Neuron (in vitro differentiated cells): ENCODE data around the gene RHOXF1.
"Not testable (repeated sequence)": the region's sequence is repeated elsewhere in the genome, so short reads cannot be mapped to it uniquely, and the experiment has no call there.

Experiments
- H2AFZ ChIP-seq: one replicate; pipeline ENCODE4 v1.6.1; 2013; ENCODE audit warnings: low read depth, mild to moderate bottlenecking, inconsistent platforms, low read length, moderate library complexity
- H3K27me3 ChIP-seq: one replicate; pipeline ENCODE4 v1.6.1; 2013; ENCODE audit warnings: low read length; ENCODE audit not compliant: insufficient read depth
- H3K36me3 ChIP-seq: one replicate; pipeline ENCODE4 v1.6.1; 2013; ENCODE audit warnings: low read length; ENCODE audit not compliant: insufficient read depth
- H3K4me1 ChIP-seq: one replicate; pipeline ENCODE4 v1.6.1; 2013; ENCODE audit warnings: low read length; ENCODE audit not compliant: insufficient read depth
- H3K4me3 ChIP-seq: 2 replicates; pipeline ENCODE4 v1.5.1; 2013; ENCODE audit warnings: mild to moderate bottlenecking, low read length, moderate library complexity
- H3K9me3 ChIP-seq: one replicate; pipeline ENCODE4 v1.6.1; 2013; ENCODE audit warnings: low read length

The RHOXF1 gene, protein sequence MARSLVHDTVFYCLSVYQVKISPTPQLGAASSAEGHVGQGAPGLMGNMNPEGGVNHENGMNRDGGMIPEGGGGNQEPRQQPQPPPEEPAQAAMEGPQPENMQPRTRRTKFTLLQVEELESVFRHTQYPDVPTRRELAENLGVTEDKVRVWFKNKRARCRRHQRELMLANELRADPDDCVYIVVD

DNA sequence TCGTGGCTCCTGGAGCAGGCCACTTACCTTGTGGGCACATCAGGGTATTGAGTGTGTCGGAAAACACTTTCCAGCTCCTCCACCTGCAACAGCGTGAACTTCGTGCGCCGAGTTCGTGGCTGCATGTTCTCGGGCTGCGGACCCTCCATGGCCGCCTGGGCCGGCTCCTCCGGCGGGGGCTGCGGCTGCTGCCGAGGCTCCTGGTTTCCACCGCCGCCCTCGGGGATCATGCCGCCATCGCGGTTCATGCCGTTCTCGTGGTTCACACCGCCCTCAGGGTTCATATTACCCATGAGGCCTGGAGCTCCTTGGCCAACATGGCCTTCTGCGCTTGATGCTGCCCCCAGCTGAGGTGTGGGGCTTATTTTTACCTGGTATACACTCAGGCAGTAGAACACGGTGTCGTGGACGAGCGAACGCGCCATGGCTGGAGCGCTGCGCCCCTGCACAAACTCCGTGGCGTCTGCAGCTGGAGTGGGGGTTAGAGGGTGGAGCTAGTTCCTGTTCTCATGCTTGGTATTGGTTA, at the start of gene RHOXF1:
Gene RHOXF1 (minus strand): TSS at position 476 of the 526 bp plus-strand sequence. CDS start 51 bp downstream, at position 425.
- H3K4me3 ChIP-seq, result no peak within 1 kb of the TSS
- no peaks in the 10 kb centered on the region for H3K4me1 ChIP-seq
- H3K9me3 ChIP-seq, result peaks cover 3% of the 10 kb centered on the region
- peaks cover 10% of the 10 kb centered on the region for H3K27me3 ChIP-seq
- H2AFZ ChIP-seq, result no peak within 1 kb of the TSS
- H3K36me3 ChIP-seq, result no peaks in the 10 kb centered on the region

DNA sequence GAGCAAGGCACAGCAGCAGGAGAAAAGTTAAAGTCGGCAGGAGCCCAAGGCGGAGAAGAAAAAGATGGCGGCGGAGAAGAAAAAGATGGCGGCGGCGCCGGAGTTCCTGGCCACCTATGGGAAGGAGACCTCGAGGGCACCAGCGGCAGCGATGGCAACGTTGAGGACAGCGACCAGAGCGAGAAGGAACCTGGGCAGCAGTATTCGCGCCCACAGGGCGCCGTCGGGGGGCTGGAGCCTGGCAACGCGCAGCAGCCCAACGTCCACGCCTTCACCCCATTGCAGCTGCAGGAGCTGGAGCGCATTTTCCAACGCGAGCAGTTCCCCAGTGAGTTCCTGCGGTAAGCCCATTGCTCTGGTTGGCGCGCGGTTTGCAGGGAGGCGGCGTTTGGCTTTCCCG, 43.4 kb upstream of the RHOXF1 start:
- H3K27me3 ChIP-seq, H3K36me3 ChIP-seq, H3K4me3 ChIP-seq, H3K9me3 ChIP-seq, H3K4me1 ChIP-seq, H2AFZ ChIP-seq: not testable (repeated sequence)

- not testable (repeated sequence) for H2AFZ ChIP-seq, H3K4me3 ChIP-seq, H3K27me3 ChIP-seq, H3K36me3 ChIP-seq, H3K4me1 ChIP-seq, H3K9me3 ChIP-seq
These were observed 42.6 kb upstream of the RHOXF1 start, which contains the start of gene RHOXF2 for GRCh38 chrX:120158313-120158712. TSS of gene RHOXF2 (plus strand) at chrX:120158613. CDS start at chrX:120158751, 138 bp downstream.

- H3K4me1 ChIP-seq, H3K4me3 ChIP-seq, H3K27me3 ChIP-seq, H2AFZ ChIP-seq, H3K9me3 ChIP-seq, H3K36me3 ChIP-seq: not testable (repeated sequence)
These were observed 34.5 kb upstream of the RHOXF1 start for GRCh38 chrX:120150109-120150744.

- Histone ChIP-seq H3K27me3 (no peaks in the 10 kb centered on the region), H2AFZ (no peak overlapping the region), H3K36me3 (no peaks in the 10 kb centered on the region), H3K4me3 (no peak overlapping the region), H3K4me1 (no peaks in the 10 kb centered on the region), H3K9me3 (peaks cover 3% of the 10 kb centered on the region)
These were observed 31.8 kb upstream of the RHOXF1 start for GRCh38 chrX:120147537-120147936.

DNA sequence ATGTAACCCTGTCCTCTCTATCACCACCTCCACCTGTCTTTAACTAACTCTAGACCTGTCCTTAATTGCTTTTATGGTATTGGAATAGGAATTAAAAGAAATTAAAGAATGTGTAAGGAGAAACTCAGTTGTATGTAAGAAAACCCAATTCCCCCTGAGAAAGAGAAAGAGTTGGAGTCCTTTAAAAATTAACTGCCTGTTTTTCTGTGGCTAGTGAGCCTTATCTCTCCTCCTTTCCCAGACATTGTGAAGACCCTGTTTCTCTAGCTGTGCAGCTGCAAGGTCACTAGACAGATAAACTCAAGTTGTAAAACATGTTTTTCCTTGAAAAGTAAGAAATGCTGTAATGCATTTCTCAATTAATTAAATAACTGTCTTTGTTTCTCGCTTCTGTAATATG, 30.6 kb upstream of the RHOXF1 start:
- H3K27me3 ChIP-seq, H3K4me3 ChIP-seq, H3K36me3 ChIP-seq, H3K4me1 ChIP-seq, H3K9me3 ChIP-seq, H2AFZ ChIP-seq: not testable (repeated sequence)

GRCh38 chrX:120145295-120145925, 29.7 kb upstream of the RHOXF1 start:
- Histone ChIP-seq H3K36me3 (no peaks in the 10 kb centered on the region), H3K4me1 (no peaks in the 10 kb centered on the region), H3K27me3 (no peaks in the 10 kb centered on the region), H3K9me3 (peaks cover 3% of the 10 kb centered on the region), H2AFZ (no peak overlapping the region), H3K4me3 (no peak overlapping the region)

GRCh38 chrX:120144178-120144844, 28.6 kb upstream of the RHOXF1 start:
- peaks cover 3% of the 10 kb centered on the region for H3K9me3 ChIP-seq
- H2AFZ ChIP-seq, result no peak overlapping the region
- H3K36me3 ChIP-seq, result no peaks in the 10 kb centered on the region
- H3K27me3 ChIP-seq, result no peaks in the 10 kb centered on the region
- H3K4me3 ChIP-seq, result no peak overlapping the region
- H3K4me1 ChIP-seq, result no peaks in the 10 kb centered on the region

- H3K9me3 ChIP-seq, result no peaks in the 10 kb centered on the region
- H3K27me3 ChIP-seq, result no peaks in the 10 kb centered on the region
- H3K4me1 ChIP-seq, result no peaks in the 10 kb centered on the region
- H2AFZ ChIP-seq, result no peak overlapping the region
- no peak overlapping the region for H3K4me3 ChIP-seq
- H3K36me3 ChIP-seq, result no peaks in the 10 kb centered on the region
These were observed 24.7 kb upstream of the RHOXF1 start for GRCh38 chrX:120140293-120140981.

- Histone ChIP-seq H3K36me3 (no peaks in the 10 kb centered on the region), H3K4me3 (no peak overlapping the region), H3K27me3 (no peaks in the 10 kb centered on the region), H3K4me1 (no peaks in the 10 kb centered on the region), H2AFZ (no peak overlapping the region), H3K9me3 (no peaks in the 10 kb centered on the region)
These were observed 21.7 kb upstream of the RHOXF1 start for GRCh38 chrX:120137439-120137838.

DNA sequence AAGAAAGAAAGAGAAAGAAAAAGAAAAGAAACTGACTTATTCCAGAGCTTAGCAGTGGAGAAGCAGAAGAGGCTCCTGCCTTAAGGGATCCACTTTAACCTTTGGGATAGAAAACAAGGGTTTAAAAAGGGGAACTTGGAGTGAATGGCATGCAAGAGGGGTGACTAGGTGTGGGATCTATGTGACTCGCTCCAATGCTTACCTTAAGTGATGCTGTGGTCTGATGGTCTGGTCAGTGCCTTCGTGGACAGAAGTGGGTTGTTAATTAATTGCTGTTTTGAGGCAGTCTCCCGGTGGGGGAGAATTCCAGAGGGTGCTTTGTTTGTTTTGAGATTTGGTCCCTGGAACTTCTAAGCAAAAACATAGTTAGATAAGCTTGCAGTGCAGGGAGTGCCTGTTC, 21.1 kb upstream of the RHOXF1 start:
- Histone ChIP-seq H2AFZ (no peak overlapping the region), H3K4me1 (no peaks in the 10 kb centered on the region), H3K27me3 (no peaks in the 10 kb centered on the region), H3K9me3 (no peaks in the 10 kb centered on the region), H3K4me3 (no peak overlapping the region), H3K36me3 (no peaks in the 10 kb centered on the region)

GRCh38 chrX:120136128-120136527, 20.4 kb upstream of the RHOXF1 start:
- Histone ChIP-seq H3K4me3 (no peak overlapping the region), H3K4me1 (no peaks in the 10 kb centered on the region), H3K27me3 (no peaks in the 10 kb centered on the region), H2AFZ (no peak overlapping the region), H3K9me3 (no peaks in the 10 kb centered on the region), H3K36me3 (no peaks in the 10 kb centered on the region)
